Measurements from ENCODE around the gene EVC. TPM values are rescaled to one million over a fixed set of nuclear protein-coding genes. Genes with fewer than 3 reads are reported as not detected.

Gene EVC
- total and polyA plus RNA-seq, 3 experiments from 2014 or later, result 0.02 to 2.3 (median 1.6) TPM

DNA sequence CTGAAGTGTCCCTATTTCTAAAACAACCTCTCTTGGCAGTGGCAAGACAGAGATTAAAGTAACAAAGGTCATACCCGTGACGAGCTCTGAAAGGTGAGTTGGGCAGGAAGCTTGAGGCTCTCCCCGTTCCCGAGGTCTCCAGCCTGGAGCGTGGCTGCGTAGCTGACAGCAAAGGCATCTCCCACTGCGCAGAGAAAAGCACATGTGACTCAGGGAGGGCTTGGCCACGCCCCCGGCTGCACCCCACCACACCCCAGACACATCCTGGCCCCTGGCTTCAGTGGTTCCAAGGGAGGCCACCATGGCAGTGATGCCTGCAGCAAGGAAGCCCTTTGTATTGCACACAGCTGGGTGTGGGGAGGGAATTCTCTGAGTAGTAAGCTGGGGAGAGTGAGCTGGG lies 25.7 kb upstream of the EVC start:
- Mint-ChIP-seq H3K36me3 (no peaks in the 10 kb centered on the region), H3K27me3 (peaks cover 0 to 4% of the 10 kb centered on the region in 2 donors), H3K27ac (no peak overlapping the region), H3K4me1 (no peaks in the 10 kb centered on the region), H3K9me3 (peaks cover 0 to 2% (median 0%) of the 10 kb centered on the region in 5 donors), H3K4me3 (no peak overlapping the region)
- CTCF ChIA-PET, result no interaction called here
- Histone ChIP-seq H3K9me3 (ENCODE audit: low read length) (no peaks in the 10 kb centered on the region), H3K4me1 (ENCODE audit: insufficient read depth, low read length) (no peaks in the 10 kb centered on the region), H3K27me3 (ENCODE audit: insufficient read depth, low read length, poor library complexity, severe bottlenecking) (no peaks in the 10 kb centered on the region), H3K4me3 (ENCODE audit: low read length) (no peak overlapping the region), H3K27ac (ENCODE audit: low read depth, low read length) (no peak overlapping the region), H3K36me3 (ENCODE audit: insufficient read depth, low read length) (no peaks in the 10 kb centered on the region)
- POLR2A ChIA-PET, result no interaction called here
- DNase-seq, result no peak

DNA sequence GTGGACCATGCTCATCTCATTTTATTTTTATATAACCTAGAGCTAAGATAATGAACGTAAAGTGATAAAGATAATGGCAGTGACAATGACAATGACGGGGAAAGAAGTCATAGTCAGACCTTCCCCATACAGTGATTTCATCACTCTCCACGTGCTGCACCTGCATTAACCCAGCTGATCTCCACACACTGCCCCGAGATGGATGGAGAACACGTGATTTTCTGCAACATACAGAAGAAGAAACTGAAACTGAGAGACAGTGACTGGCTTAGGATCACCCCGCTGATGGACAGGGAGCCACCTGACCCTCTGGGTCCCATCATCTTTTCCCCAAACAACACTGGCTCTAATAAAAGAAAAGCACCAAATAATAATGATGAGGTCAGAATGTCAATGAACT lies 24.7 kb upstream of the EVC start:
- CTCF ChIA-PET, result no interaction called here
- Histone ChIP-seq H3K9me3 (ENCODE audit: low read length) (no peaks in the 10 kb centered on the region), H3K27me3 (ENCODE audit: insufficient read depth, low read length, poor library complexity, severe bottlenecking) (no peaks in the 10 kb centered on the region), H3K4me3 (ENCODE audit: low read length) (no peak overlapping the region), H3K4me1 (ENCODE audit: insufficient read depth, low read length) (no peaks in the 10 kb centered on the region), H3K36me3 (ENCODE audit: insufficient read depth, low read length) (no peaks in the 10 kb centered on the region), H3K27ac (ENCODE audit: low read depth, low read length) (no peak overlapping the region)
- POLR2A ChIA-PET, result no interaction called here
- Mint-ChIP-seq H3K4me3 (no peak overlapping the region), H3K27me3 (peaks cover 0 to 4% of the 10 kb centered on the region in 2 donors), H3K4me1 (no peaks in the 10 kb centered on the region), H3K27ac (no peak overlapping the region), H3K36me3 (no peaks in the 10 kb centered on the region), H3K9me3 (peaks cover 0 to 2% (median 0%) of the 10 kb centered on the region in 5 donors)
- no peak for DNase-seq

DNA sequence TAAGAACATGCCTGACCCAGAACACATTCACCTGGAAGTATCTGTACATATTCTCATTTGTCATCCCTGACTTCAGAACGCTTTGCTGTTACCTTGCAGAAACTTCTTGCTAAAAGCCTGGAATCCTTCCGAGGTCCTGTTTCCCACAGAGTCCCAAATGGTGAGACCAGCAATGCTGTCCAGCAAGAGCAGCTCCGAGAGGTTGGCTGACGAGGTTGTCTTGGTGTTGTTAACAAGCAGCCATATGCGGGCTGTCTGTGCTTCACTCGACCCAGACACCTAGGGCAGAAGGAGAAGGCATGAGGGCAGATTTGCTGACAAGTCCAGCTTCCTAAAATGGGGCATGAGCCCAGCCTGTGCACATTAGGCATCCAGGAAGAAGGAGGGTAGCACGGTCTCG lies 21.9 kb upstream of the EVC start:
- Mint-ChIP-seq H3K9me3 (peaks cover 0 to 1% (median 0%) of the 10 kb centered on the region in 5 donors), H3K4me3 (no peak overlapping the region), H3K4me1 (no peaks in the 10 kb centered on the region), H3K36me3 (no peaks in the 10 kb centered on the region), H3K27ac (no peak overlapping the region), H3K27me3 (peaks cover 0 to 3% of the 10 kb centered on the region in 2 donors)
- POLR2A ChIA-PET, result no interaction called here
- Histone ChIP-seq H3K36me3 (ENCODE audit: insufficient read depth, low read length) (no peaks in the 10 kb centered on the region), H3K27ac (ENCODE audit: low read depth, low read length) (no peak overlapping the region), H3K27me3 (ENCODE audit: insufficient read depth, low read length, poor library complexity, severe bottlenecking) (no peaks in the 10 kb centered on the region), H3K9me3 (ENCODE audit: low read length) (no peaks in the 10 kb centered on the region), H3K4me1 (ENCODE audit: insufficient read depth, low read length) (no peaks in the 10 kb centered on the region), H3K4me3 (ENCODE audit: low read length) (no peak overlapping the region)
- no peak for DNase-seq
- CTCF ChIA-PET, result no interaction called here

DNA sequence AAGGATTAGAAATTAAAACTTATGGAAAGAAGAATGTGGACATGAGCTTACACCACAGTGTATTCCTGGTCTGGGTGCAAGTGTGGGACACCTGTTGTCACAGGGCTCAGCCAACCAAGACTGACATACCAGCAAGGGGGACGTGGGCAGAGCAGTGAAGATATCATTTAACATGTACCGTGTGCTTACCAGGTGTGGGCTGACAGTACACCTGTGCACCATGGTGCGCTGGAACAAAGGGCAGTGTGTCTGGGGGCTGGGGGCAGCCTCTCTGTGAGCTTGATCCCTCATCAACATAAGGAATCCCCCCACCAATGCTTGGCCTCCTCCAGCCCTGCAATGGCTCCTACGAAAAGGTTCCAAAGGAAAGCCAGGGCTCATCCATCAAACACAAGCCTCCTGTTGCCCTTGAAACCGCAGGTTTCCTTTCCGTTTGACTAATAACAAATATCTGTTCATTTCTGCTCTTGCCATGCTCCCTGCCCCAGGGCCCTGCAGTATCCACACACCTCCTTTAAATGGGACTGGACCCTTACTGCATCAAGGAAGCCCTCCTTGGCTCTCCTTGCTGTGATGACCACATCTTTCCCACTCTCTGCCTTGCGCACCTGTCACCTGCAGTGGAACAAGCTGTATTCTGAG lies 19.4 kb upstream of the EVC start:
- Histone ChIP-seq H3K27me3 (ENCODE audit: insufficient read depth, low read length, poor library complexity, severe bottlenecking) (no peaks in the 10 kb centered on the region), H3K27ac (ENCODE audit: low read depth, low read length) (no peak overlapping the region), H3K36me3 (ENCODE audit: insufficient read depth, low read length) (no peaks in the 10 kb centered on the region), H3K9me3 (ENCODE audit: low read length) (no peaks in the 10 kb centered on the region), H3K4me1 (ENCODE audit: insufficient read depth, low read length) (no peaks in the 10 kb centered on the region), H3K4me3 (ENCODE audit: low read length) (no peak overlapping the region)
- ChIA-PET CTCF (no interaction called here), POLR2A (no interaction called here)
- Mint-ChIP-seq H3K27ac (peak overlapping the region in 1 of 8 donors; percentile 67), H3K4me3 (no peak overlapping the region), H3K9me3 (no peaks in the 10 kb centered on the region), H3K4me1 (no peaks in the 10 kb centered on the region), H3K27me3 (no peaks in the 10 kb centered on the region), H3K36me3 (no peaks in the 10 kb centered on the region)
- no peak for DNase-seq

DNA sequence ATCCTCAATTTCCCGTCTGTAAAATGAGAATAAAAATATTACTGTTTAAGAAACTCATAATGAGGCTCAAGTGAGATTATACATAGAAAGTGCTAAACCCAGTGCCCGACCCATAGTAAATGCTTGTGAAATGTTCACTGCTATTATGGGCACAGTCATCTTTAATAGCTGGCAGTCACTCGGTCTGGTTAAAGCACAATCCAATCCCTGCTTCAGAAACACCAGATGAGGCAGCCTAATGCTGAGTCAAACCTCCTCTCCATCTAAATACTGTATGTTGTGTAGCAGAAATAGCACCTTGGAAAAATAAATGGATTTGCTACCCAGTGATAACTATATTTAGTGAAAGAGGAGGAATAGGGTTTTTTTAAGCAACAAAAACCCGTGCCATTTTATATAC lies 17.1 kb upstream of the EVC start:
- H3K36me3 ChIP-seq (ENCODE audit: insufficient read depth, low read length), result no peaks in the 10 kb centered on the region
- no peaks in the 10 kb centered on the region for H3K9me3 ChIP-seq (ENCODE audit: low read length)
- POLR2A ChIA-PET, result no interaction called here
- Mint-ChIP-seq H3K4me3 (no peak overlapping the region), H3K4me1 (no peaks in the 10 kb centered on the region), H3K27me3 (peaks cover 0 to 3% of the 10 kb centered on the region in 2 donors), H3K9me3 (no peaks in the 10 kb centered on the region), H3K27ac (no peak overlapping the region), H3K36me3 (no peaks in the 10 kb centered on the region)
- DNase-seq, result no peak
- no peak overlapping the region for H3K27ac ChIP-seq (ENCODE audit: low read depth, low read length)
- H3K4me3 ChIP-seq (ENCODE audit: low read length), result no peak overlapping the region
- H3K4me1 ChIP-seq (ENCODE audit: insufficient read depth, low read length), result no peaks in the 10 kb centered on the region
- CTCF ChIA-PET, result no interaction called here
- no peaks in the 10 kb centered on the region for H3K27me3 ChIP-seq (ENCODE audit: insufficient read depth, low read length, poor library complexity, severe bottlenecking)

DNA sequence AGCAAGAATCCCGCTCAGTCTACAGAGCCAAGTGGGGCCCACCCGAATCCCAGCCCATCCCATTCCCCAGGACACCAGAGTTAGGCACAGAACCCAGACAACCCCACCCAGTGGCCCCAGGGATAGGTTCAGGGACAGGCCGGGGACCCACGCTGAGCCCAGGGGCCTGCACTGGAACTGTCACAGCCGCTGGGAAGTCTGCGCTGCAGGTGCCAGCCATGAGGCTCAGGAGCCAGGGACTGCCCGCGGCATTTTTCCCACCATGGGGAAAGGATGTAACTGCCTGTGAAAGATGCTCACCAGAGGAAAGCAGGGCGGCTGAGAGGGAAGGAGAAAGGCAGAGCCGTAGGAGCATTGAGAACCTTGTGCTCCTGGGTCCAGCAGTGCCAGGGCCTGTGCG lies 14.7 kb upstream of the EVC start:
- H3K36me3 Mint-ChIP-seq, result peaks cover 0 to 2% (median 0%) of the 10 kb centered on the region in 3 donors
- H3K9me3 Mint-ChIP-seq, result peaks cover 0 to 5% (median 0%) of the 10 kb centered on the region in 5 donors
- no peak overlapping the region for H3K4me3 Mint-ChIP-seq
- no peak overlapping the region for H3K4me3 ChIP-seq (ENCODE audit: low read length)
- CTCF ChIA-PET, result no interaction called here
- H3K27me3 ChIP-seq (ENCODE audit: insufficient read depth, low read length, poor library complexity, severe bottlenecking), result no peaks in the 10 kb centered on the region
- no peak overlapping the region for H3K27ac ChIP-seq (ENCODE audit: low read depth, low read length)
- no peak overlapping the region for H3K27ac Mint-ChIP-seq
- H3K4me1 Mint-ChIP-seq, result no peaks in the 10 kb centered on the region
- H3K36me3 ChIP-seq (ENCODE audit: insufficient read depth, low read length), result no peaks in the 10 kb centered on the region
- no peak for DNase-seq
- POLR2A ChIA-PET, result no interaction called here
- H3K4me1 ChIP-seq (ENCODE audit: insufficient read depth, low read length), result no peaks in the 10 kb centered on the region
- no peaks in the 10 kb centered on the region for H3K9me3 ChIP-seq (ENCODE audit: low read length)
- peaks cover 0 to 3% of the 10 kb centered on the region in 2 donors for H3K27me3 Mint-ChIP-seq

DNA sequence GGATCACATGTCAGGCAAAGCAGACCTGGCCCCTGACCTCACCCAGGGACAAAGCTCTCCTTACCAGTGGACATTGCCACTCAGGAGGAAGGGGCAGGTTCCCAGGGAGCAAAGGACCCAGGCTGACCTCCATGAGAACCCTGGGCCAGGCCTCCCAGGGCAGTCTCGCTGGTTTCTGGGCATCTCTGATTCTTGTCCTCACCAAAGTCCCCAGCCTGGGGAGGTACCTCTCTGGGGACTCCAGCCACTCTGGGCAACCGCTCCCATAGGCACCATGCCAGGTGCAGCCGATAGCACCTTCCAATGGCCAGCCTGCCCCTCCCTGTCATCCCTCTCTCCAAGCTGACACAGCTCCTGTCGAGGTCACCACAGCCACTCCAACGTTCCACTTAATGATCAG lies 10.5 kb upstream of the EVC start:
- no peaks in the 10 kb centered on the region for H3K4me1 Mint-ChIP-seq
- peaks cover 0 to 4% (median 2%) of the 10 kb centered on the region in 3 donors for H3K36me3 Mint-ChIP-seq
- peaks cover 3 to 7% of the 10 kb centered on the region in 2 donors for H3K27me3 Mint-ChIP-seq
- DNase-seq, result no peak
- H3K9me3 ChIP-seq (ENCODE audit: low read length), result no peaks in the 10 kb centered on the region
- no peak overlapping the region for H3K27ac Mint-ChIP-seq
- CTCF ChIA-PET, result no interaction called here
- POLR2A ChIA-PET, result no interaction called here
- no peaks in the 10 kb centered on the region for H3K27me3 ChIP-seq (ENCODE audit: insufficient read depth, low read length, poor library complexity, severe bottlenecking)
- H3K9me3 Mint-ChIP-seq, result peaks cover 0 to 10% (median 3%) of the 10 kb centered on the region in 5 donors
- H3K4me1 ChIP-seq (ENCODE audit: insufficient read depth, low read length), result no peaks in the 10 kb centered on the region
- H3K27ac ChIP-seq (ENCODE audit: low read depth, low read length), result no peak overlapping the region
- no peaks in the 10 kb centered on the region for H3K36me3 ChIP-seq (ENCODE audit: insufficient read depth, low read length)
- H3K4me3 ChIP-seq (ENCODE audit: low read length), result no peak overlapping the region
- no peak overlapping the region for H3K4me3 Mint-ChIP-seq

DNA sequence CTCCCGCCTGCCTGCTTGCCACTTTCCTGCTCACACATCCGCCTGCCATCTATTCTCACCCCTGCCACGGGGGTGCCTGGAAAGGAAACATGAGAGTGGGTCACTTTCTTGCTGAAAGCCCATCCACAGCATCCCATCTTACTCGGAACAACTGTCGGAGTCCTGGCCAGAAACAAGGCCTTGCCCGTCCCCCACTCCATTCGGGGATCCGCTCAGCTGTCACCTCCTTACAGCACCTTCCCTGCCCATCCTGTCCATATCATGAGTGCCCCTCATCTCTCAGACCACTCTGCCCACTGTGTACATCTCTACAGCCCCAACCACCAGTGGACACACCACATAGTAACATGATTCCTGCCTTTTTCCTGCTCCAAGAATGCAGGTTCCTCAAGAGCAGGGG lies 9.0 kb upstream of the EVC start:
- Mint-ChIP-seq H3K4me1 (peaks cover 0 to 2% (median 0%) of the 10 kb centered on the region in 3 donors), H3K27ac (no peak overlapping the region), H3K27me3 (peaks cover 10 to 11% of the 10 kb centered on the region in 2 donors), H3K36me3 (peaks cover 0 to 4% (median 2%) of the 10 kb centered on the region in 3 donors), H3K9me3 (peaks cover 0 to 10% (median 6%) of the 10 kb centered on the region in 5 donors), H3K4me3 (no peak overlapping the region)
- Histone ChIP-seq H3K27ac (ENCODE audit: low read depth, low read length) (no peak overlapping the region), H3K27me3 (ENCODE audit: insufficient read depth, low read length, poor library complexity, severe bottlenecking) (no peaks in the 10 kb centered on the region), H3K9me3 (ENCODE audit: low read length) (no peaks in the 10 kb centered on the region), H3K4me1 (ENCODE audit: insufficient read depth, low read length) (no peaks in the 10 kb centered on the region), H3K36me3 (ENCODE audit: insufficient read depth, low read length) (no peaks in the 10 kb centered on the region), H3K4me3 (ENCODE audit: low read length) (no peak overlapping the region)
- POLR2A ChIA-PET, result no interaction called here
- no peak for DNase-seq
- CTCF ChIA-PET, result no interaction called here

All from CD8-positive, alpha-beta memory T cell (primary cell).